DND-41 (cell line): ENCODE results near the gene FAM120AOS.

Experiments used
- CTCF ChIP-seq: IDR thresholded peaks from 2 replicates; pipeline ENCODE4 v1.5.1; 2012; ENCODE audit warnings: borderline replicate concordance, low read length, moderate library complexity, mild to moderate bottlenecking; ENCODE audit not compliant: poor library complexity, severe bottlenecking; ENCODE audit errors: extremely low read depth
- EZH2 ChIP-seq: IDR thresholded peaks from 3 replicates; pipeline ENCODE4 v1.6.1; 2012; ENCODE audit warnings: borderline replicate concordance, low read depth, mild to moderate bottlenecking, moderate library complexity, low read length, inconsistent platforms; ENCODE audit not compliant: severe bottlenecking

DNA sequence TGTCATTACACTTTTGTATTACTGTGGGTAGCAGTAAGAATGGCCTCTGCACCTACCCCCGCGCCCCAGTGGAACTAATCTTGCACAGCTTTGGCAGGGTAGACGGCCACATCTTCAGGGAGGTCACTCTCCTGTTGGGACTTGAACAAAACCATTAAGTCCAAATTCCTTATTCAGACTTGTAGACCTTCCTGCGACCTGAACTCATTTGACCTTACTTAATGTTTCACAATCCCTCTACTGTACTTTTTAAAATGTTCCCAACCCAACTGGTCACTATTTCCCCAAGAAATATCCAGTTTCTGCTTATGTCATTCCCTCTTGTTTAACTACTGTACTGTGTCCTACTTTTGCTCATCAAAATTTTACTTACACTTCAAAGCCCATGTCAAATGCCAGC, 5.3 kb upstream of the FAM120AOS start:
- TF ChIP-seq CTCF (no peak), EZH2 (no peak)
